Cortex of kidney (tissue), 1 donor: ENCODE data around the gene R3HDM2.

Experiments used
- DNase-seq: peaks from one replicate; lab custom pipeline; 2025; lab: John Stamatoyannopoulos, UW

R3HDM2 gene

DNA sequence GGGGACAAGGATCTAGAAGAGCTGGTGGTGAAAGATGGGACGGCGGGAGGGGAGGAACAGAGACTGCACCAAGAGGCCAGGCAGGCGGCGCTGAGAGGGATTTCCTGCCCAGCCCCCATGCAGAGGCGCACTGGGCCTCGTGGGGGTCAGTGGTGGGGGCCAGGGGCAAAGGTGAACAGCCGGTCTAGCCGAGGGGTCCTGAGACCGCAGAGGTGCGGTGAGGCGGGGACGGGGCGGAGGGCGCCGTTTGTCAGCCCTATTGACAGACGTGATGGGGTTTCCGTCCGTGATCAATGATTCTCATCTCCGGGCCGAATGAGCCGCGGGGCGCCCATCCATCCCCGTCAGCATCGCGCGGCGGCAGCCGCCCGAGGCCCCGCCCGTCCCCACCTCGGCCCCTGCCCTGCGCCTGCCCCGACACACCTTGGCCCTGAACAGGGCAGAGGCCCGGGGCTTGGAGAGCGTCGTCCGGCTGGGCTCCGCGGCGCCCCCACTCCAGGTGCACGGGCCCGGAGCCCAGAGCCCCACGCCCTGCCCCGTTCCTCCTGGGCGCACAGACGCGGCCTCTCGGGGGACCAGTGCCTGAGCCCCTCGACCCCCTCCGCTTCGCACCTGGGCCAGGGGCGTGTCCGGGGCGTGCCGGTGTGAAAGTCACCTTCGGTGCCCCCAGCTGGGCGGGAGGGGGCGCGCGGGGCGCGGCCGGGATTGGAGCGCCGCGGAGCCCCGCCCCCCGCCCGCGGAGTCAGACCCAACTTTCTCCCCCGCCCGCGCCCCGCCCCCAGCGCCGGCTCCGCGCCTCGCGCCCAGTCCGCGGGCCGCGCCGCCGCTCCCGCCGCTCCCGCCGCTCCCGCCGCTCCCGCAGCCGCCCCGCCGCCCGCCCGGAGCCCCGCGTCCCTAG, 214.6 kb downstream of the R3HDM2 start, which contains the start of gene NXPH4:
NXPH4 (plus strand) TSS at position 781 of the 898 bp plus-strand sequence. CDS start 176 bp downstream, outside the sequence.
- no peak for DNase-seq

- no peak for DNase-seq
Observed at GRCh38 chr12:57215668-57216013, 215.2 kb downstream of the R3HDM2 start.

DNA sequence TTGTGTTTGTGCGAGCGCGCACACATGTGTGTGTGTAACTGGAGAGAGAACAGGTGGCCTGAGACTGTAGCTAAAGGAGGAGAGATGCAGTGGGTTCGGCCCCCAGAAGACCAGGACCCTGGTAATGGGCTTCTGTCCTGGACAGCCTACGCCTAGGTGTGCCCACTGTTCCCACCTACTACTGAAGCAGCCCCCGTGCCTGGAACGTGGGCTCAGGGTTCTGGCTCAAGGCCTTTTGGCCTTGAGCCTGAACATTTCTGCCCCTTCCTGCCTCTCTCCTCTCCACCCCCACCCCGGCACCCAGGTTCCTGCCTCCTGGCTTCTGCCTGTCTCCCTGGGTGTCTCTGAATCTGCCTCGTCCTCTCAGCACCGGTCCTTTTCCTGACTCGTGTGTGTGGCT, 215.8 kb downstream of the R3HDM2 start:
- no peak for DNase-seq

DNA sequence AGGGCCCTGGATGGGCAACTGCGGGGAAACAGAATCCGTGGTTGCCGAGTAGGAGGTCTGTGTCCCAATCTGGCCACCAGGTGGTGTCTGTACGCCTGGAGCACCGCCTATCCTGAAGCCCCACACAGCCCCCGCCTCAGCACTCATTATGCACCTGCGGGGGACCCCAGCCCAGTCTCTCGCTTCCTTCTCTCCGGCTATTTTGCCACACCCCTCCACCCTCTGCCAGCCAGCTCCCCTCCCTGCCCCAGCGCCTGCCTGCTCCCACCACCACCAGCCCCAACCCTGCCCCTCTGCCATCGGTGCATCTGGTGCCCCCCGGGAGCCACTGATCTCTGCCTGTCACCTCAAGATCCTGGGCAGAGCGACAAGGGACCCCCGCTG, 216.5 kb downstream of the R3HDM2 start:
- DNase-seq, result no peak

GRCh38 chr12:57213763-57214397, 217.0 kb downstream of the R3HDM2 start:
- no peak for DNase-seq

- no peak for DNase-seq
Observed at GRCh38 chr12:57213058-57213715, 217.7 kb downstream of the R3HDM2 start.

- no peak for DNase-seq
Observed at GRCh38 chr12:57212701-57213057, 218.2 kb downstream of the R3HDM2 start.

DNA sequence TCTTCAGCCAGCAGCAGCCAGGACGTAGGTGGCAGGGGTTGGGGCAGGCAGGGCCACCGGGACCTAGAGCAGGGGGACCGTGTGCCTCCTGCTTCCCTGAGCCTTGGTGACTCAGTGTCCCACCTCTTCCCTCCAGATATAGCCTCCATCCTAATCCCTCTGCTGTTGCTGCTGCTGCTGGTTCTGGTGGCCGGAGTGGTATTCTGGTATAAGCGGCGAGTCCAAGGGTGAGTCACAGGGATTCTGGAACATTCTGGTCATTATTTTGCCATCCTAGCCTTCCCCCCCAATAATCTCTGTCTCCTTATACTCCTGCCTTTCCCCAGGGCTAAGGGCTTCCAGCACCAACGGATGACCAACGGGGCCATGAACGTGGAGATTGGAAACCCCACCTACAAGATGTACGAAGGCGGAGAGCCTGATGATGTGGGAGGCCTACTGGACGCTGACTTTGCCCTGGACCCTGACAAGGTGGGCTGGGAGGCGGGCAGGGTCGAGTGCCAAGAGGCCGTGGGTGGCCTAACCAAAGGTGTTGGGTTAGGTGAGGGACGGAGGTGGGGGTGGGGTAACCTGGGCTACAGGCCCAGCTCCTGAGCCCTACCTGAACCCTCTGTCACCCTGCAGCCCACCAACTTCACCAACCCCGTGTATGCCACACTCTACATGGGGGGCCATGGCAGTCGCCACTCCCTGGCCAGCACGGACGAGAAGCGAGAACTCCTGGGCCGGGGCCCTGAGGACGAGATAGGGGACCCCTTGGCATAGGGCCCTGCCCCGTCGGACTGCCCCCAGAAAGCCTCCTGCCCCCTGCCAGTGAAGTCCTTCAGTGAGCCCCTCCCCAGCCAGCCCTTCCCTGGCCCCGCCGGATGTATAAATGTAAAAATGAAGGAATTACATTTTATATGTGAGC, 218.8 kb downstream of the R3HDM2 start:
- DNase-seq, result no peak

- no peak for DNase-seq
Observed at GRCh38 chr12:57210926-57211692, 219.7 kb downstream of the R3HDM2 start.

GRCh38 chr12:57210461-57210860, 220.4 kb downstream of the R3HDM2 start:
- DNase-seq, result no peak

DNA sequence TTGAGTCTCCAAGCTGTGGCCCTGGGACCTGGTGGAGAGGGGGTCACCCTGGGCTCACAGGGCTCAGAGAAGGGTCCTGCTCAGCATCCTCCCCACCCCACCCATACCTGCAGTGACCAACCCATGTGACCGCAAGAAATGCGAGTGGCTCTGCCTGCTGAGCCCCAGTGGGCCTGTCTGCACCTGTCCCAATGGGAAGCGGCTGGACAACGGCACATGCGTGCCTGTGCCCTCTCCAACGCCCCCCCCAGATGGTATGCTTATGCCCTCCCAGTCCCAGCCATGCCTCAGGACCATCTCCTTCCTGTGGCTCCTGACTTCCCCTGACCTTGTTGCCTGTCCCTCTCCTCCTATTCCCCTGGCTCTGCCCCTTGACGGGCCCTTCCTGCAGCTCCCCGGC, 220.9 kb downstream of the R3HDM2 start:
- DNase-seq, result no peak

DNA sequence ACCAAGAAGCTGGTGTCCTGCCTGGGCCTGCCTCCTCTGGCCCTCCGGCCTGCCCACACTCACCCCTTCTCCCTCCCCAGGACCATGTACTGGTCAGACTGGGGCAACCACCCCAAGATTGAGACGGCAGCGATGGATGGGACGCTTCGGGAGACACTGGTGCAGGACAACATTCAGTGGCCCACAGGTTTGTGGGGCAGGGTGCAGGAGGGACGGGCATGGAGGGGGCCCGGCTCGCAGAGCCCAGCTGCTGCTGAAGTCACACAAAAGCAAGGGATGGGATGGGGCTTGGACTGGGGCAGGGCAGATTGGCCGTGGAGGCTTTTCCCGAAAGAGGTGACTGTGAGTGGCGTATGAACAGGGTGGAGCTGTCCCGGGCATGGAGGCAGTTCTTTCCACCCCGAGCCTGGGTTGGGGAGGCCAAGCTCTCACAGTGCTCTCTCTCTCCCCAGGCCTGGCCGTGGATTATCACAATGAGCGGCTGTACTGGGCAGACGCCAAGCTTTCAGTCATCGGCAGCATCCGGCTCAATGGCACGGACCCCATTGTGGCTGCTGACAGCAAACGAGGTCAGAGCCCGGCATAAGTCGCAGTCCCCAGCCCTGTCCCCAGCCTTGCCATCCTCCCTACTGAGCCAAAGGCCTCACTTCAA, 222.1 kb downstream of the R3HDM2 start:
- no peak for DNase-seq

- no peak for DNase-seq
Observed at GRCh38 chr12:57207731-57208630, 222.9 kb downstream of the R3HDM2 start.

DNA sequence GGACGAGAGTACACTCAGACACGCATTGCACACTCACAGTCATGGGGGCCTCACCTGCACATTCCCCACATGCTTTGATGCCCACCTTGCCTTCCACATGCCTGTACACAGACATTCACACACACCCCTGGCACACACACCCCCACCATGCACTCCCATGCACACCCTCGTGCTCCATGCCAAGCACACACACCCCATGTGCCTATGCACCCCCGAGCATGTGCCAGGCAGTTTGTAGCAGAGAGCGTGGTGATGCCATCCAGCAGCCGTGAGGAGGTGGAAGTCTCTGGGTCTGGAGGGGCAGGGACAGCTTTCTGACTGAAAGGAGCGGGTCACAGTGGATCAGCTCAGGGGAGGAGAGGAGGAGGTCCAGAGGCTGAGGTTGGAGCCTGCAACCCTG, 224.9 kb downstream of the R3HDM2 start:
- DNase-seq, result no peak

GRCh38 chr12:57205186-57205585, 225.7 kb downstream of the R3HDM2 start:
- no peak for DNase-seq

GRCh38 chr12:57204454-57204853, 226.4 kb downstream of the R3HDM2 start:
- DNase-seq, result no peak

DNA sequence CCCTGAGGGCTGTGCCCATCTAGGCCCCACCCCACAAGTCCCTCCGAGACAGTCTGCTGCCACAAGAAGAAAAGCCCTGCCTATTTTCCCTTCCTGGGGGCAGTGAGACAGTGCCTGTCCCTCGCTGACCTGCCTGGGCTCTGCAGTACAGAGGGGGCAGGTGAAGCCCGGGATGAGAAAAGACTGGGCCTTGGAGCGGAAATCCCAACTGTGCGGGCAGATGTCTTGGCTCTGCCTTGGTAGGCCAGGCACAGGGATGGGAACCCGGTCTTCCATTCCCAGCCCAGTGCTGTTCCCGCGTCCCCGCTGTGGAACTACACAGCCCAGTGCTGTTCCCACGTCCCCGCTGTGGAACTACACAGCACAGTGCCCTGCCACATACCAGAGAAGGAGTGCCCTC, 227.1 kb downstream of the R3HDM2 start:
- no peak for DNase-seq
